ENCODE data around the gene NOXA1. TPM values are rescaled to one million over a fixed set of nuclear protein-coding genes. Genes with fewer than 3 reads are reported as not detected.

The NOXA1 gene
- total RNA-seq, 1 donor, result 0.36 TPM

DNA sequence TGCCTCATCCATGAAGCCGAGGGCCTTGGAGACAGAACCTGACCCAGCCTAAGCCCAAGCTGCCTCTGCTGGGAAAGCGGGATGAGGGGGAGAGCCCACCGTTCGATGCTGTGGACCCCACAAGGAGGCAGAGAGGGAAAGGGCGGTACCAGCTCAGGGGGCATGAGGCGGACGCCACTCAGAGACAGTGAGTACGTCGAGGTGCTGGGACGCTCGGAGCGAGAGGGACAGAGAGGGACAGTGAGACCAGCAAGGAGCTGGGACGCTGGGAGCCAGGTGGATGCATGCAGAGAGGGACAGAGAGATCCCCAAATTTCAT is 33.8 kb upstream of the NOXA1 start:
- TF ChIP-seq CTCF (IDR thresholded peaks at IDR 0.05; ENCODE audit: insufficient read depth, low read length), result no peak
- DNase-seq (ENCODE audit: low read depth), result no peak
- no peak overlapping the region for H3K4me3 ChIP-seq (ENCODE audit: low read depth, low read length)

DNA sequence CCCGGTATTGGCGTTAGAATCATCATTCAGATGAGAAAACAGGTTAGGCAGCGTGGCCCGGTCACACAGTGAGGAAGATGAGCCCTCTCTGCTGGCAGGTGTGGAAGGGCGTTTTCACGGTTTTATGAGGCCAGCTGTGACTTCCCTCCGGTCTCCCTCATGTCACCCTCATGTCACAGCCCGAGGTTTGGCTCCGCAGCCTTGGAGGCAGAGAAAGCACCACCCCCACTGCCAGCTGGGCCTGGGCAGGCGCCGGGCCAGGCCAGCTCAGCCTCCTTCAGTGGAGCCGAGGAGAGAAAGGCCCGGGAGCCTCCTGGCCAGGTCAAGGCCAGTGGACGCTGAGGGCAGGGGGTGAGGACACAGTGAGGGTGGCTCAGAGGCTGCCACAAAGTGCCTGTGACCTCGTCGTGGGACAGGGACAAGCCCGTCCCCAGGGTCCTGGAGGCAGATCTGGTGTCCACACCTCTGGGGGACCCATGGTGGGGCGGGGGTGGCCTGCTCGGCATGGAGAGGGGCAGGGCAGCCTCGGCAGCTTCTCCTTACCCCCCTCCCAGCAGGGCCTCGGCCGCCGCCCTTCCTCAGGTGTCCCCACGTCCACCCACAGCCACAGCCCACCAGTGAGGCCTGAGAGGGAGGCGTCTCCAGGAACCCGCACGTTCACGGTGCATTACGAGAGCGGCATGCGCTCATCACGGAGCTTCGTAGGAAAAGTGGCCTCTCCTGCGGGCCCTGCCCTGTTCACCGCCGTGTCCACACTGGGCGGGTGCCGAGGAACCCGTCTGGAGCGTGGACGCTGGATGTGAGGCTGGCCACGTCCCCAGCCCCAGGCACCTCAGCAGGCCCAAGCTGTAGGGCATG is 32.4 kb upstream of the NOXA1 start:
- no peak for DNase-seq (ENCODE audit: low read depth)
- TF ChIP-seq CTCF (IDR thresholded peaks at IDR 0.05; ENCODE audit: insufficient read depth, low read length), result no peak
- H3K4me3 ChIP-seq (ENCODE audit: low read depth, low read length), result no peak overlapping the region

DNA sequence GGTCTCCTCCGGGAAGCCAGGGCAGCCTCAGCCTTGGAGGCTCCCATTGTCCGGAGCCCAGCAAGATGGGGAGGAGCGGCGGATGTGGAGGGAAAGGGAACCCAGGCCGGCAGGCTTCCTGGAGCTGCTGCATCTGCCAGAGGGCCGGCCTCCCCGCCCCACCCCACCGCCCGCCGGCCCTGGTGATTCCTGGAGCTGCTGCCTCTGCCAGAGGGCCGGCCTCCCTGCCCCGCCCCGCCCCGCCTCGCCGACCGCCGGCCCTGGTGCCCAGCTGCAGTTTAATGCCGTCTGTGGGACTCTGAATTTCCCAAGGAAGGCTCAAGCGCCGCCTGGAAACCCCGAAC is 31.8 kb upstream of the NOXA1 start:
- no peak for TF ChIP-seq CTCF (IDR thresholded peaks at IDR 0.05; ENCODE audit: insufficient read depth, low read length)
- no peak for DNase-seq (ENCODE audit: low read depth)
- no peak overlapping the region for H3K4me3 ChIP-seq (ENCODE audit: low read depth, low read length)

GRCh38 chr9:137392232-137393007 is 30.8 kb upstream of the NOXA1 start:
- H3K4me3 ChIP-seq (ENCODE audit: low read depth, low read length), result no peak overlapping the region
- no peak for TF ChIP-seq CTCF (IDR thresholded peaks at IDR 0.05; ENCODE audit: insufficient read depth, low read length)
- DNase-seq (ENCODE audit: low read depth), result no peak

DNA sequence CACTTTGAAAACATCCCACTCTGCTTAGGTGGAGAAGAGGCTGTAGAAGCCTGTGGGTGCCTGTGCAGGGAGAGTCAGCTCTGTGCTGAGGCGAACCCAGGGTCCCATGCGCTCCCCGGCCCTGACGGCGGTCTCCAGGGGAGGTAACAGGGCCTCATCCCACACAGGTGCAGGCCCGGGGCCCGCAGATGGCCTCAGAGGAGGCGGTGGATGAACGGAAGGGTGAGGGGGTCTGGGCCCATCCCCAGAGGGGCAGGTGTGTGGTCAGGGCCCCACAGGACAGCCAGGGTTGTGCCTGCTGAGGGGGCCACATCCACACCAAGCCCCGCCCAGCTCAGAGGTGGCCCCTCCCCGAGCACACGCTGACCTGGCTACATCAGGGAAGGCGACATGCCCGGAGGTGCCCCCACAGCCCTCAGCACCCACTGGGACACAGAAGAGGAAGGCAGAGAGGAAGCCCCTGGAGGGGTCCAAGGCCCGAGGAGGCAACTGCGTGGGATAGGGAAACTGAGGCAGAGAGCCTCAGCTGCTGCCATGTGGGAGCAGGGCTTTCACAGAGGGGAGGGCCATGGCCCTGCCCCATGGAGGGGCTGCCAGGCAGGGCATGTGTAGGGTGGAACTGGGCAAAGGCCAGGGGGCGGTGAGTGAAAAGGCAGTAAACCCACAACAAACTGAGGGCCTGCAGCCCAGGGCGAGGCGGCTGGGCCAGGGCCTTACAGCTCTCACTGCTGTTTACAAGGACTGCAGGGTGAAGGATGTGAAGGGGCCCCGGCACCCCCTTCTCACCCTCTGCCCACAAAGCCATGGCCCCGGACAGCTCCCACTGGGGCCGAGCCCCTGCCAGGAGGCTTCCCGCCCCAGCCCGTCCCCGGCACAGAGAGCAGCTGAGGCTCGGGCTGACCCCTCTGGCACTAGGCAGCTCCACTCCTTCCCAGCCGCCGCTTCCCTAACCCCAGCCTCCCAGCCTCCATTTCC is 29.7 kb upstream of the NOXA1 start:
- no peak for TF ChIP-seq CTCF (IDR thresholded peaks at IDR 0.05; ENCODE audit: insufficient read depth, low read length)
- DNase-seq (ENCODE audit: low read depth), result no peak
- no peak overlapping the region for H3K4me3 ChIP-seq (ENCODE audit: low read depth, low read length)

- no peak for TF ChIP-seq CTCF (IDR thresholded peaks at IDR 0.05; ENCODE audit: insufficient read depth, low read length)
- DNase-seq (ENCODE audit: low read depth), result no peak
- no peak overlapping the region for H3K4me3 ChIP-seq (ENCODE audit: low read depth, low read length)
Measured at GRCh38 chr9:137394866-137395665, 28.1 kb upstream of the NOXA1 start.
